K562 (cell line): ENCODE results near the gene SFMBT2. TPM values are rescaled to one million over a fixed set of nuclear protein-coding genes. Genes with fewer than 3 reads are reported as not detected.

Source experiments
- ARID1B ChIP-seq: fragments of 450-650 bp; IDR thresholded peaks from 2 replicates; pipeline ENCODE4 v1.6.1; 2016; ENCODE audit warnings: antibody characterized with exemption, mild to moderate bottlenecking, inconsistent platforms
- ARNT ChIP-seq, 2 experiments: fragments of 450-650 bp; IDR thresholded peaks; 2 replicates each; pipeline ENCODE4 v1.6.1; 2016; ENCODE audit warnings: mild to moderate bottlenecking in 1 of 2
- ETV5 ChIP-seq: sonication (generic); formaldehyde crosslinking; IDR thresholded peaks from 2 replicates; pipeline ENCODE4 v1.4.0; 2020; ENCODE audit warnings: low read depth, mild to moderate bottlenecking, missing genetic modification reagents
- HDAC3 ChIP-seq: fragments of 450-650 bp; IDR thresholded peaks from 2 replicates; pipeline ENCODE4 v1.6.1; 2018; ENCODE audit warnings: borderline replicate concordance, mild to moderate bottlenecking, moderate library complexity; ENCODE audit not compliant: partially characterized antibody
- IFI16 ChIP-seq: fragments of 250-450 bp; sonication (Bioruptor Pico); IDR thresholded peaks from 2 replicates; pipeline ENCODE4 v2.1.2; 2022; ENCODE audit warnings: mild to moderate bottlenecking, inconsistent platforms
- KAT8 ChIP-seq: fragments of 450-650 bp; IDR thresholded peaks from 2 replicates; pipeline ENCODE4 v1.6.1; 2016; ENCODE audit warnings: low read depth, mild to moderate bottlenecking
- KDM4B ChIP-seq, 2 experiments: fragments of 450-650 bp in 1 of 2; sonication (generic) in 1 of 2; IDR thresholded peaks; 2 replicates each; pipeline ENCODE4 v1.6.1; 2016 to 2017; ENCODE audit warnings: borderline replicate concordance in 2 of 2, antibody characterized with exemption in 1 of 2, low read depth in 1 of 2, mild to moderate bottlenecking in 1 of 2
- PRPF4 ChIP-seq: fragments of 200-400 bp; formaldehyde crosslinking; IDR thresholded peaks from one replicate; pipeline ENCODE4 v1.6.1; 2017; ENCODE audit warnings: low read length, low read depth, mild to moderate bottlenecking; ENCODE audit not compliant: insufficient read depth, poor library complexity, severe bottlenecking
- SMAD4 ChIP-seq: fragments of 250-450 bp; sonication (Bioruptor Pico); conservative IDR thresholded peaks from 2 replicates; pipeline ENCODE4 v1.8.0; 2021; ENCODE audit warnings: inconsistent platforms, mild to moderate bottlenecking, moderate library complexity
- YY1 ChIP-seq, 3 experiments: IDR thresholded peaks; 2 replicates each; pipeline ENCODE4 v1.6.1; 2011; ENCODE audit warnings: low read length in 2 of 3, mild to moderate bottlenecking in 2 of 3, moderate library complexity in 2 of 3, borderline replicate concordance in 1 of 3, control low read depth in 1 of 3, low read depth in 1 of 3; ENCODE audit not compliant: insufficient read depth in 3 of 3, insufficient replicate concordance in 2 of 3, control insufficient read depth in 1 of 3, insufficient read length in 1 of 3; ENCODE audit errors: extremely low read depth in 1 of 3
- polyA plus RNA-seq, 8 experiments: library from polyadenylated mRNA; depleted of rRNA in 4 of 8; stranded (reverse) in 5 of 8; unstranded in 3 of 8; fragments of >200 nt; fragmentation: Nextera tagmentation in 2 of 8; fragmentation: Illumina TruSeq in 1 of 8; extraction: Ambion mirVana in 2 of 8; extraction: Trizol in 1 of 8; gene quantifications; 2 replicates each; pipeline versions ENCODE4 v1.2.1 to v1.2.3, GENCODE V29; 2011 to 2014; ENCODE audit warnings: inconsistent platforms in 1 of 8, missing spikeins in 1 of 8
- total RNA-seq, 7 experiments: library from RNA; depleted of rRNA in 6 of 7; stranded (reverse); fragments of >200 nt in 6 of 7; fragmentation: Illumina TruSeq in 2 of 7; extraction: Trizol in 2 of 7; gene quantifications; 2 replicates each; pipeline versions ENCODE4 v1.2.1 to v1.2.3, GENCODE V29; 2011 to 2021; ENCODE audit warnings: low replicate concordance in 1 of 7
- TF ChIP-seq, protein P1 (sequence below): sonication (generic); formaldehyde crosslinking; IDR thresholded peaks from 2 replicates; pipeline ENCODE4 v1.8.1; 2023; ENCODE audit warnings: mild to moderate bottlenecking, missing genetic modification reagents
- TF ChIP-seq, protein P2 (sequence below), 2 experiments: IDR thresholded peaks in 1 of 2; conservative IDR thresholded peaks in 1 of 2; 2 replicates each; pipeline ENCODE4 v1.6.1; 2016; ENCODE audit warnings: low read depth in 2 of 2, mild to moderate bottlenecking in 1 of 2, missing compliant biosample characterization in 1 of 2, missing genetic modification characterization in 1 of 2, moderate library complexity in 1 of 2
- TF ChIP-seq, protein P3 (sequence below): fragments of 250-450 bp; sonication (Bioruptor Pico); IDR thresholded peaks from 2 replicates; pipeline ENCODE4 v1.4.0; 2020

SFMBT2 gene
- total and polyA plus RNA-seq, 9 of the 15 experiments (the other 6 are each of a cell fraction or from before 2014, with no cell fraction given) = 1.2 to 13.6 (median 7.6) TPM

DNA sequence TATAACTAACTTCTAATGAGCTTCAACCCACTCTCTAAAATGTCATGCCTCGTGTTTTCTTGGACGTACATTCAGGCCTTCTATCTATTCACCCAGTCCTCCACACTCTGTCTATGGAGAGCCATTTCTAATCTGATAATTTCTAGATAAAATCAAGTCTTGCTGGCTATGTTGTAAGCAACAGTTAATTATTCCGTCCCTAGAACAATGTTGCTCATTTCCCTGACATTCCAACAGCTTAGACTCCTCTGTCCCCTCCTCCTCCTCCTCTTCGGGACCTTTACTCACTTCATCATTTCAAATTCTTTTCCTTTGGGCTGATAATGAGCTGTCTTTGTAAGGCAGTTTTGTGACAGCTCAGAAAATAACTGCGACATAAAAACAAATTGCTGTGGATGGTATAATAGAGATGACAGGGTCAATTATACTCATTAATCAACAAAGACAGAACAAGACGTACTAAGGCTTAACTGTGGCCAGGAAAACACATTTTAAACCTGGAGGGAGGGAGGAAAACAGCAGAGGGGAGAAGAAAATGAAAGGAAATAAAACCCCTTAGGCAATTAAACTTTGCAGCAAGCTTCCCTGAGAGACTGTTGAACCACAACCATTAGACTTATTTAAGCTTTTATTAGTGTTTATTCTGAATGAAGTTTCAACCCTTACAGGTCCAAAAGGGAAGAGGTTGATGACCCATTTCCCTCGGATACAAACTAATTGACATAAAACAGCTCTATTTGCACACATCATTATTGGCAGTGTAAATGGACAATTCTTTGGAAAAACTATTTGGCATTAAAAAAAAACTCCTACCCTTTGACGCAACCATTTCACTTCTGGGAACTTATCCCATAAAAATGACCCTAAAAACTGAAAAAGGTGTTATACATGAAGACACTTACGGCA lies 179.1 kb downstream of the SFMBT2 start (continued):
- TF ChIP-seq, protein P1, sequence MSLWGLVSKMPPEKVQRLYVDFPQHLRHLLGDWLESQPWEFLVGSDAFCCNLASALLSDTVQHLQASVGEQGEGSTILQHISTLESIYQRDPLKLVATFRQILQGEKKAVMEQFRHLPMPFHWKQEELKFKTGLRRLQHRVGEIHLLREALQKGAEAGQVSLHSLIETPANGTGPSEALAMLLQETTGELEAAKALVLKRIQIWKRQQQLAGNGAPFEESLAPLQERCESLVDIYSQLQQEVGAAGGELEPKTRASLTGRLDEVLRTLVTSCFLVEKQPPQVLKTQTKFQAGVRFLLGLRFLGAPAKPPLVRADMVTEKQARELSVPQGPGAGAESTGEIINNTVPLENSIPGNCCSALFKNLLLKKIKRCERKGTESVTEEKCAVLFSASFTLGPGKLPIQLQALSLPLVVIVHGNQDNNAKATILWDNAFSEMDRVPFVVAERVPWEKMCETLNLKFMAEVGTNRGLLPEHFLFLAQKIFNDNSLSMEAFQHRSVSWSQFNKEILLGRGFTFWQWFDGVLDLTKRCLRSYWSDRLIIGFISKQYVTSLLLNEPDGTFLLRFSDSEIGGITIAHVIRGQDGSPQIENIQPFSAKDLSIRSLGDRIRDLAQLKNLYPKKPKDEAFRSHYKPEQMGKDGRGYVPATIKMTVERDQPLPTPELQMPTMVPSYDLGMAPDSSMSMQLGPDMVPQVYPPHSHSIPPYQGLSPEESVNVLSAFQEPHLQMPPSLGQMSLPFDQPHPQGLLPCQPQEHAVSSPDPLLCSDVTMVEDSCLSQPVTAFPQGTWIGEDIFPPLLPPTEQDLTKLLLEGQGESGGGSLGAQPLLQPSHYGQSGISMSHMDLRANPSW (CRISPR knock-in tag) = no peak
- TF ChIP-seq, protein P2, sequence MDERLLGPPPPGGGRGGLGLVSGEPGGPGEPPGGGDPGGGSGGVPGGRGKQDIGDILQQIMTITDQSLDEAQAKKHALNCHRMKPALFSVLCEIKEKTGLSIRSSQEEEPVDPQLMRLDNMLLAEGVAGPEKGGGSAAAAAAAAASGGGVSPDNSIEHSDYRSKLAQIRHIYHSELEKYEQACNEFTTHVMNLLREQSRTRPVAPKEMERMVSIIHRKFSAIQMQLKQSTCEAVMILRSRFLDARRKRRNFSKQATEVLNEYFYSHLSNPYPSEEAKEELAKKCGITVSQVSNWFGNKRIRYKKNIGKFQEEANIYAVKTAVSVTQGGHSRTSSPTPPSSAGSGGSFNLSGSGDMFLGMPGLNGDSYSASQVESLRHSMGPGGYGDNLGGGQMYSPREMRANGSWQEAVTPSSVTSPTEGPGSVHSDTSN (CRISPR knock-in tag; IDR thresholded peaks at IDR 0.05; ENCODE audit: low read depth) = no peak
- TF ChIP-seq, protein P2 (tag; conservative IDR thresholded peaks at IDR 0.05; ENCODE audit: low read depth) = peak; percentile 92
- TF ChIP-seq KDM4B (IDR thresholded peaks at IDR 0.05; ENCODE audit: borderline replicate concordance in 2 of 2, low read depth in 1 of 2) (no peak), ETV5 (CRISPR knock-in tag) (no peak), ARNT (IDR thresholded peaks at IDR 0.05) (no peak), KAT8 (no peak), SMAD4 (0 out of 2 replicates have a peak, but pooled peaks have one; percentile 15), YY1 (IDR thresholded peaks at IDR 0.05; ENCODE audit: borderline replicate concordance in 1 of 3, control insufficient read depth in 1 of 3, extremely low read depth in 1 of 3, insufficient read depth in 3 of 3, insufficient read length in 1 of 3, insufficient replicate concordance in 2 of 3, low read depth in 1 of 3, low read length in 2 of 3) (no peak), PRPF4 (no peak), IFI16 (CRISPR knock-in tag) (no peak), HDAC3 (no peak), ARID1B (peak; percentile 78)
- TF ChIP-seq, protein P3, sequence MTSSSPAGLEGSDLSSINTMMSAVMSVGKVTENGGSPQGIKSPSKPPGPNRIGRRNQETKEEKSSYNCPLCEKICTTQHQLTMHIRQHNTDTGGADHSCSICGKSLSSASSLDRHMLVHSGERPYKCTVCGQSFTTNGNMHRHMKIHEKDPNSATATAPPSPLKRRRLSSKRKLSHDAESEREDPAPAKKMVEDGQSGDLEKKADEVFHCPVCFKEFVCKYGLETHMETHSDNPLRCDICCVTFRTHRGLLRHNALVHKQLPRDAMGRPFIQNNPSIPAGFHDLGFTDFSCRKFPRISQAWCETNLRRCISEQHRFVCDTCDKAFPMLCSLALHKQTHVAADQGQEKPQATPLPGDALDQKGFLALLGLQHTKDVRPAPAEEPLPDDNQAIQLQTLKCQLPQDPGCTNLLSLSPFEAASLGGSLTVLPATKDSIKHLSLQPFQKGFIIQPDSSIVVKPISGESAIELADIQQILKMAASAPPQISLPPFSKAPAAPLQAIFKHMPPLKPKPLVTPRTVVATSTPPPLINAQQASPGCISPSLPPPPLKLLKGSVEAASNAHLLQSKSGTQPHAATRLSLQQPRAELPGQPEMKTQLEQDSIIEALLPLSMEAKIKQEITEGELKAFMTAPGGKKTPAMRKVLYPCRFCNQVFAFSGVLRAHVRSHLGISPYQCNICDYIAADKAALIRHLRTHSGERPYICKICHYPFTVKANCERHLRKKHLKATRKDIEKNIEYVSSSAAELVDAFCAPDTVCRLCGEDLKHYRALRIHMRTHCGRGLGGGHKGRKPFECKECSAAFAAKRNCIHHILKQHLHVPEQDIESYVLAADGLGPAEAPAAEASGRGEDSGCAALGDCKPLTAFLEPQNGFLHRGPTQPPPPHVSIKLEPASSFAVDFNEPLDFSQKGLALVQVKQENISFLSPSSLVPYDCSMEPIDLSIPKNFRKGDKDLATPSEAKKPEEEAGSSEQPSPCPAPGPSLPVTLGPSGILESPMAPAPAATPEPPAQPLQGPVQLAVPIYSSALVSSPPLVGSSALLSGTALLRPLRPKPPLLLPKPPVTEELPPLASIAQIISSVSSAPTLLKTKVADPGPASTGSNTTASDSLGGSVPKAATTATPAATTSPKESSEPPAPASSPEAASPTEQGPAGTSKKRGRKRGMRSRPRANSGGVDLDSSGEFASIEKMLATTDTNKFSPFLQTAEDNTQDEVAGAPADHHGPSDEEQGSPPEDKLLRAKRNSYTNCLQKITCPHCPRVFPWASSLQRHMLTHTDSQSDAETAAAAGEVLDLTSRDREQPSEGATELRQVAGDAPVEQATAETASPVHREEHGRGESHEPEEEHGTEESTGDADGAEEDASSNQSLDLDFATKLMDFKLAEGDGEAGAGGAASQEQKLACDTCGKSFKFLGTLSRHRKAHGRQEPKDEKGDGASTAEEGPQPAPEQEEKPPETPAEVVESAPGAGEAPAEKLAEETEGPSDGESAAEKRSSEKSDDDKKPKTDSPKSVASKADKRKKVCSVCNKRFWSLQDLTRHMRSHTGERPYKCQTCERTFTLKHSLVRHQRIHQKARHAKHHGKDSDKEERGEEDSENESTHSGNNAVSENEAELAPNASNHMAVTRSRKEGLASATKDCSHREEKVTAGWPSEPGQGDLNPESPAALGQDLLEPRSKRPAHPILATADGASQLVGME (CRISPR knock-in tag) = no peak
